HEK293T (cell line): Measurements from ENCODE around the gene B4GALT2.

Experiments
- FOXK2 ChIP-seq: fragments of 450-650 bp; IDR thresholded peaks from 2 replicates; pipeline ENCODE4 v1.6.1; 2016; ENCODE audit warnings: mild to moderate bottlenecking
- SUZ12 ChIP-seq: fragments of 450-650 bp; IDR thresholded peaks from 2 replicates; pipeline ENCODE4 v1.6.1; 2016; ENCODE audit warnings: mild to moderate bottlenecking

- TF ChIP-seq FOXK2 (no peak), SUZ12 (no peak)
These were observed 9.1 kb upstream of the B4GALT2 start, which contains the start of gene DPH2 for GRCh38 chr1:43969746-43970466.
